Measurements from ENCODE around the gene GALNT2.

GALNT2 gene

DNA sequence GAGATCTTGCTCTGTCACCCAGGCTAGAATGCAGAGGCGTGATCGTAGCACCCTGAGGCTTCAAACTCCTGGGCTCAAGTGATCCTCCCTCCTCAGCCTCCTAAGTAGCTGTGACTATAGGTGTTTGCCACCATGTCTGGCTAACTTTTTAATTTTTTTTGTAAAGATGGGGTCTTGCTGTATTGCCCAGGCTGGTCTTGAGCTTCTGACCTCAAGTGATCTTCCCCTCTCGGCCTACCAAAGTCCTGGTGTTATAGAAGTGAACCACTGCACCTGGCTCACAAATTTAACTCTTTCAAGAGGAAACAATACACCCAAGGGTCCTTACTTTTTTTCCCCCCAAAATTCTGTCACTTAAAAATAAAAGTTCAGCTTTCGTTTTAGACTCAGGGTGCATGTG lies 62.3 kb downstream of the GALNT2 start:
- DNase-seq (ENCODE audit: low read depth), result no peak

DNA sequence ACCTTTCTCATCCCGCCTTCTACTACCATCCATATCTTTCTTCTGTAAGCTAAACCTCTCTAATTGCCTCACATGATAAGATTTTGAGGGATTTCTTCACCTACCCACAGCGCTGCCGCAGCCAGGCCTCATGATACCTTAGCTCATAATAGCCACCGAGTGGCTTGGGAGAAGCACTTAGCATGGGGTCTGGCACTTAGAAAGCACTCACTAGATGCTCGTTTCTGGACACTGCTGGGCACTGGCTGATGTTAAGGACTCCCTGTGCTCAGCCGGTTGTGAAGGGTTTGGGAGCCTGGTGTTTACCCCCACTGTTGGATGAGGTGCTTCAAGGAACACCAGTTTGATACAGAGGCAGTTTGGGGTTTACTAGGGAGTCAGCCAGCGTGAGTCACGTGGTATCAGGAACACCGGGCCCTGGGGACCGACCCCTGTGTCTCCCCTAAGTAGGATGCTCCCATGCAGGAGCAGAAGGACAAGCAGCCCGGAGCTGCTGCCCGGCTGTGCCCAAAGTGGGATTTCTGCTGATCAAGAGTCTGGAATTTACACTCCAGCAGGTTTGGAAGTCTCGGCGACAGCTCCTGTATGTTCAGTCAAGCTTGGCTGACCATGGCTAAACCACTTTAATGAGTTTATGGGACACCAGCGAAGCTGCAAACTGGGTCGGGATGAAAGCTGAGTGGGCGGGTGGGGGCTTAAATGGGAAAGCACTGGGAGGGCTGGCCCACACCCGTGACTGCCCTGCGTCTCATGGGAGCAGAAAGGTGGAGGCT lies 63.3 kb downstream of the GALNT2 start:
- no peak for DNase-seq (ENCODE audit: low read depth)

DNA sequence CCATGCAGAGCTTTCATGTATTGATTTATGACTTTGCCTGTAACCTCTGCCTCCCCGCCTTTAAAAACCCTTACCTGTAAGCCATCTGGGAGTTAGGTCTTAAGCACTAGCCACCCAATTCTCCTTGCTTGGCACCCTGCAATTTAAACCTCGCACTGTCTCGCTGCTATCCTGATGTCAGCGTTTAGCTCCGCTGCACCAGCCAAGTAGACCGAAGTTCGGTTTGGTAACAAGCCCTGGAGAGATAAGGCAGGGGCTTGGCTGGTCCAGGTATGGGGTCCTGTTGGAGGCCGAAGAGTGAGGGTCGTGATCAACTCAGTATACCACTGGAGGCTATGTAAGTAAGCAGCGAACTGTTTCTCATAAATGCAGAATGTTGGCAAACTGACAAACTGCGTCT lies 64.4 kb downstream of the GALNT2 start:
- no peak for DNase-seq (ENCODE audit: low read depth)

DNA sequence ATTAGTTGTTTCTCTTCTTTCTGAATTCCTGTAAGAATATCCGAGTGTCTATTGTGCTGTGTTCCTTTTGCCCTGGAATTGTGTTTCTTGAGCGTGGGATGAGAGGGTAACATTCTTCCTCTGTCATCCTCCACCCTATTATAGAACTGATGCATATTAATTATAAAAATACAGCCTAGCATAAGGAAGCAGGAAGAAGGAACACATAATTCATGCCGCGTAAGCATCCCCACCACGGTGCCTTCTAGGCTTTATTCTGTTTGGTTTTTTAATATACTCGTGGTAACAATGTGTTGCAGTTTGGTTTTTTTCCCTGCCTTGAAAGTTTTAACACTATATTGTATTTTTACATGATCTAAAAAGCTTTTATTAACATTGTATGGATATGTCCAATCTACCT lies 65.7 kb downstream of the GALNT2 start:
- no peak for DNase-seq (ENCODE audit: low read depth)

DNA sequence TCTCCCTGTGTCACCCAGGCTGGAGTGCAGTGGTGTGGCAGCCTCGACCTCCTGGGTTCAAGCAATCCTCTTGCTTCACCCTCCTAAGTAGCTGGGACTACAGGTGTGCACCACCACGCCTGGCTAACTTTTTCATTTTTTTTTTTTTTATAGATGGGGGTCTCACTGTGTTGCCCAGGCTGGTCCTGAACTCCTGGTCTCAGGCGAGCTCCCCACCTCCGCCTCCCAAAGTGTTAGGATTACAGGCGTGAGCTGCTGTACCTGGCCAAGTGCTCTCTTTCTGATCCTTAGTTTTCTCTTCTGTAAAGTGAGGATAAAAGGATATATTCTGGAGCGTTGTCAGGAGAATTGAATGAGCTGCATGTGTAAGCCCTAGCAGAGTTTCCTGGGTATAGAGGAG lies 68.7 kb downstream of the GALNT2 start:
- no peak for DNase-seq (ENCODE audit: low read depth)

DNA sequence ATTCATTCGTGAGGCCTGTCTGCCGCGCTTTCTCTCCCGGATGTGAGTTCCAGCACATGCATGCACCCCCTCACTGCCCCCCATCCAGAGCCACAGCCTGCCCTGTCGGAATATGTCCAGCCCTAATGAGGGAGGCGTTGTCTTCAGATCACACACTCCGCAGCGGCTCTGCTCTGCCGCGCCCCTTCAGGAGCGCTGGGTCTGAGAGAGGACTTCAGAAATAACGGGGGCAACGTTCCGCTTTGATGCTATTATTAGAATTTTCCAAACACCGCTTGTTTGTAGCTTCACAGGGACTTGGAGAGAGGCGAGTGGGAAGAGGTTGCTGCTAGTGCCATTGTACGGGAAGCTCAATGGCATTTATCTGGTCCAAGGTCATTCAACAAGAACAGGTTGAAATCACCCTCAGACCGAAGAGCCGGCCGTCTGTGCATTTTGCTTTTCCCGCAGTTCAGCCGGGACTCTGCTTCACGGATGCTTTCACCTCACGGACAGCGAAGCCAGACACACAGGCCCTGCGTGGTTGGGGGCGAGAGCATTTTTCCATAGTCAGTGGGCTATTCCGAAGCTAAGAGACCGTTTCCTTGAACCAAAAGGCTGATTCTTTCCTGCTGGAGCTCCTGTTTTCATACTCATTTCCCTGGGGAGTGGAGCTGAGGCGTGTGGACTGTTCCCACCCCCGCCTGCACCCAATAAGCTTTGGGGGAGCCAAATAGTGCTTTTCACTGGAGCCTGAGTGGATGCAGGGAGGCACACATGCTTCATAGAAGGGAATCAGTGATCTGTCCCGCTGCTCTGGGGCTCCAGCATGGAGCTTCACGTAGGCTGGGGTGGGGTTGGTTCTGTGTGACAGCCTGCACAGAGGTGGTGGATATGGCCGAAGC lies 69.7 kb downstream of the GALNT2 start:
- DNase-seq (ENCODE audit: low read depth), result no peak

DNA sequence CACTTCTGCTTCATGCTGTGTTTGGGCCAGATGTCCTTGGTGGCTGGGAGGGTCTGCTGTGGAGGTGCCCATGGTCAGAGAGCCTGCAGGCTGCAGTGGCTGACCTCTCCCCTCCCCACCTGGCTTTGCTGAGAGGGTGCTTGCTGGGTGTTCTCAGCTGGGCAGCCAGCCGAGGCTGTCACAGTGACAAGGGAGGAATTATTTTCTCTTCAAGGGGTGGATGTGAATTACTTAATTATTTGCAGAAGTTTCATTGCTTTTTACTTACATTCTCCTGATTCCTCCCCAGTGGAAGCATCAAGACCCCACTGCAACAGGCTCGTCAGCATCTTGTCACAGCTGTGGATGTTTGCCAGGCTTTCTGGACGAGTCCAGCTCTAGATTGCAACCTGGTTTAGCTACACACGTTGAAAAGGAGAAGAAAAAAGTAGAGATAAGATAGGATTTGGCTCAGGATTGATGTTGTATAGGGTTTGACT lies 70.3 kb downstream of the GALNT2 start:
- no peak for DNase-seq (ENCODE audit: low read depth)

DNA sequence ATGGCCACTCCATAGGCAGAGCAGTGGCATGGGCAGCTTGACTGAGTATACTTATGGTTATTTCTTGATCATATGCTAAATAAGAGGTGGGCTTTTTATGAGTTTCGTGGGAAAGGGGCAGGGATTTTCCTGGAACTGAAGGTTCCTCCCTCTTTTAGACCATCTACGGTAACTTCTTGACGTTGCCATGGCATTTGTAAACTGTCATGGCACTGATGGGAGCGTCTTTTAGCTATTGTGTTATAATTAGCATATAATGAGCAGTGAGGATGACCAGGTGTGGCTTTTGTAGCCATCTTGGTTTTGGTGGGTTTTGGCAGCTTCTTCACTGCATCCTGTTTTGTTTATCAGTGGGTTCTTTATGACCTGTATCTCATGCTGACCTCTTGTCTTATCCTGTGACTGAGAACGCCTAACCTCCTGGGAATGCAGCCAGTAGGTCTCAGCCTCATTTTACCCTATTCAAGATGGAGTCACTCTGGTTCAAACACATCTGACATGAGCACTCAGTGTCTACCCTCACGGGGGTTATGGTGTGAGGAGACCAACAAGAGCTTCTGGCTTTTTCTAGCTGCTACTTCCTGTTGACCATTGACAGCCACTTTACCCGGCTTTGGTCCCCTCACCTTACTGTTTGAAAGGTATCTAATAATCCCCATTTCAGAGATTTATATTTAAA lies 71.7 kb downstream of the GALNT2 start:
- no peak for DNase-seq (ENCODE audit: low read depth)

DNA sequence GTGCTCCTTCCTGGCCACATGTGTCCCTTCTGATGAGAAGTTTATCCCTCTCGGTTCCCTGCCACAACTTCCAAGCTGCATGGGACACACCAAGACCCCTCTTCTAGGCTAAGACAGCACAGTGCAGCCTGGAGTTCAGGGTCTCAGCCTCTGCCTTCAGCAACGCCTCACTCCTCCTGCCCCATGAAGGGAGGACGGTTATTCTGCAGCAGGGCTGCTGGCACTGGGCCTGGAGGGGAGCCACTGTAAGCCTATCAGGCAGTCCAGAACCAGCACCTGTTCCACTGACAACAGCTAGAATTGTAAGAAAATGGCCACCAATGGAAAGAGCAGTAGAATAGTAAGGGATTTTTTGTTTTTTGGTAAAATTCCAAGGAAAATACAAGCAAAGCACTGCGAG lies 72.3 kb downstream of the GALNT2 start:
- DNase-seq (ENCODE audit: low read depth), result no peak

DNA sequence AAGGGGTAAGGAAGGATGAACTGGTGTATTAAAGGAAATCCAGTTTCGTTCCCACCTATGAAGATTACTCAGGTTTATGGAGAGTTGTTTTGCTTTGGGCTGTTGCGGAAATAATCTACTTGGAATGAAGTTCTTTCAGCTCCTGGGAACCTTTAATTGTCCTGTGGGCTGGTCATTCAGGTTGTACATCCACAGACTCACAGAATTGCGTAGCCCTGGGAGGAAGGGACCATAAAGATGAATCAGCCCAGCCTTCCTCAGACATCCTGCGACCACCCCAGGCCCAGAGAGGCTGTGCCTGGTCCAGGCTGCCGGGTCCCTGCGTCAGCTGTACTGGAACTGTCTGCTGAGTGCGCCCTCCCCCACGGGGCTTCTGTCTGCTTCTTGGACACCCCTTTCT lies 72.7 kb downstream of the GALNT2 start:
- DNase-seq (ENCODE audit: low read depth), result no peak

DNA sequence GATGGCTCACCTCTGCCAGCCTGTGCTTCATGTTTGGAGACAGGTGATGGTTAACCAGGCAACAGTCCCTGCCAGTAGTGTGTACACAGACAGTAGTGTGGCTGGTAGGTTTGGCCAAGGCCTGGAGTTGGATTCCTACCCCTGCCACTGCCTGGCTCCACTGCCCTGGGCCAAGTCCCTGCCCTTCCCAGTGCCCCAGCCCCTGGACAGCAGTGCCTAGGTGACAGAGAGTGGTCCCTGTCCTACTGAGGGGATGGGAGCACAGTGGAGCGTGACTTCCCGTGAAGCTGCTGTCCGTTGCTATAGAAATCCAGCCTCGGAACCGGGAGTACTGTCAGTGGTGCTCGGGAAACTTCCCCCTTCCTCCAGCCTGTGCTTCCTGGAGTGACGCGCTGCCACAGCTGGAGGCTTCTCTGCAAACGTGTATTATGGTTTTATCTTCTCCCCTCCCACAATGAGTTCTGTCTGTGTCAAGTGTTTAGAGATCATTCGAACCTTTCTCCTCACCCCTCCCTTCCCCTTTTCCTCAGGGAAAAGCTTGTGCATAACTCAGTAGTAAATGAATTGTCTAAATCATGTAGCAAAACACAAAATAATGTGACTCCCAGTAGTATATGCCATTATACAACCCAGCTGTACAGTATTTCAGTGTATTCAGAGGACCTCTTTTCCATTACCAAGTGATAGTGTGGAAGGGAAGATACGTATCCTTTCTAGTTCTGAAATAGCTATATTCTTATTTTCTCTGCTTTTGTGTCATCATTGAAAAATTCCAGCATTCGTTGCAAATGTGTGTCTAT lies 73.4 kb downstream of the GALNT2 start:
- DNase-seq (ENCODE audit: low read depth), result no peak

DNA sequence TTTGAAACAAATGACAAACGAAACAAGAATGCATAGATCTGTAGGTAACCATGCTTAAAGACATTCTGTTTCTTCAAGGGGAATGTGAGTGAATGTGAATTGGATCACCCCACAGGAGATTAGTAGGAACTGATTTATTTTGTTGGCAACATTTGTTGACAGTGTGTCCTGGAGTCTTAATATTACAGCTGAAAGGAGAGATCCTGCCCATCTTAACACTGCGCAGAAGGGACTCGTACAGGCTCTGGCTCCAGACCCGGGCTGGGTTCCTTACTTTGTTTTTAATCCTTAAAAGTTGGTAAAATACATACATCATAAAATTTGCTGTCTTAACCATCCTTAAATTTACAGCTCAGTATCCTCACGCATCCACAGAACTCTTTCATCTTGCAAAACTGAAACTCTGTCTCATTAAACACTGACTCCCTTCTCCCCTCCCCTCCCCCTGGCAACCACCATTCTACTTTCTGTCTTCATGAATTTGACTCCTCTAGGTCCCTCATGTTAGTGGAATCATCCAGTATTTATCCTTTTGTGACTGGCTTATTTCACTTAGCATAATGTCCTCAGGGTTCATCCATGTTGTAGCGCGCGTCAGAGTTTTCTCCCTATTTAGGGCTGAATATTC lies 74.1 kb downstream of the GALNT2 start:
- DNase-seq (ENCODE audit: low read depth), result no peak

DNA sequence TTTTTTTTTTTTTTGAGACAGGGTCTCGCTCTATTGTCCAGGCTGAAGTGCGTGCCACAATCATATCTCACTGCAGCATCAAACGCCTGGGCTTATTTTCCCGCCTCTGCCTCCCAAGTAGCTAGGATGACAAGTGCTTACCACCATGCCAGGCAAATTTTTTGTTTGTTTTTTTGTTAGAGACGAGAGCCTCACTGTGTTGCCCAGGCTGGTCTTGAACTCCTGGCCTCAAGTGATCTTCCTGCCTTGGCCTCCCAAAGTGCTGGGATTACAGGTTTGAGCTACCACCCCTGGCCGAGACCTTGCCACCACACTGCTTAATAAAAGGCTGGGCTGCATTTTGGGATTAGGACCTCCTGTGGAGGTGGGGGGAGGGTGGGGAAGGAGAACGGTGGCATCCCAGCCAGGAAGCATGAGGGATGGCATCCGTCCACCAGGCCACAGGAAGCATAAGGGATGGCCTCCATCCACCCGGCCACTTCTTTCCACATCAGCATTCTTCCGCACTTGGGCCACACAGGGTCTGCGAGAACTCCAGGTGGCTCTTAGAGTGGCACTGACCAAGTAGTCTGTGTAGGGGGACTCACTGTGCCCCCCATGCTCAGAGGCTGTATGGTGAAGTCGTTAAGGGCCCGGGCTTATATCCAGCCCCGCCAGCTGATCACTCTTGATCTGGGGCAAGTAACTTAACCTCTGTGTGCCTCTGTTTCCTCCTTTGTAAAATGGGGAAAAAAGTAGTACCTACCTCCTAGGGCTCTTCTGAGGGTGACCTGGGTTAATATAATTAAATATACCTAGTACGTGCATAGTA lies 75.0 kb downstream of the GALNT2 start:
- DNase-seq (ENCODE audit: low read depth), result no peak

DNA sequence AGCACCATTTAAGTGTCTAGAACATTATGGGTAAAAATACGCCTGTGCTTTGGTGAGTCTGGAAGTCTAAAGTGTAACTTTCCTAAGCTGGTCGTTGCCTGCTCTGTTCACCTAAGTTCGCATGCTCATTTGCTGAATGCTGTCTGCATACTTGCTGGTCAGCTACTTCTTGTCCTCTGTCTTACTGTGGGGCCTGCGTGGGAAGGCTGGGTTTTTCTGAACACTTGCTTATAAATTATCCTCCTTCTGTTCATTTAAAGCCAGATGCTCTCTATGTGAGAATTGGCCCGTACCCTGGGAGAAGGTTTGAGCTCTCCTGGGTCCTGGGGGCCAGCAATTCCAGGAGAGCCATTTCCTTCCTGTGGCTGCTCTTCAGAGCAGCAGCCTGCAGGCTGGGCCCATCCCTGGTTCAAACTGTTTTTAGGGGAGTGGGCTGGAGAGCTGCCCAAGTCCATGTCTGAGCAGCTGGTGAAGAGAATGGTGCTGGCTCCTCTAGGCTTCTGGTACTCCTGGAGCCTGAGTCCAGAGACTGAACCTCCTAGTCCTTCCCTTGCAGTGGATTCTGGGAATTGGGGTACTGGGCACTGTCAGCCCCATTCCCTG lies 75.7 kb downstream of the GALNT2 start:
- no peak for DNase-seq (ENCODE audit: low read depth)

DNA sequence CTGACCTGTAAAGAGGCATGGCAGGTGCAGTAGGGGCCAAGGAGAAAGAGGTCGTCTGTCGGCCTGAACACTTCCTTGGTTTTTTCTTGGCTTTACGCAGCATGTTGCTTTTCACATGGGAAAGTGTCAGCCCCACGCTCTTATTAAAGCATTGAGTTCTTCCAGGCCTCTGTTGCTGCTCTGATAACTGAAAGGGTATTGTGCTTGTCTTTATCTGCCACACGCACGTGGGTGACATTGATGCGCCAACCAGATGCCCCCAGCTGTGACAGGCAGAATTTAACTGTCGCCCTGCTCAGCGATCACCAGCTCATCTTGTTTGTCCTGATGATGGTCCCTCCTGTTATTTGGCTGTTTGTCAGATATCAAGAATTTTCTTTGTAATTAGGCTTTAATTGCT lies 76.5 kb downstream of the GALNT2 start:
- no peak for DNase-seq (ENCODE audit: low read depth)

DNA sequence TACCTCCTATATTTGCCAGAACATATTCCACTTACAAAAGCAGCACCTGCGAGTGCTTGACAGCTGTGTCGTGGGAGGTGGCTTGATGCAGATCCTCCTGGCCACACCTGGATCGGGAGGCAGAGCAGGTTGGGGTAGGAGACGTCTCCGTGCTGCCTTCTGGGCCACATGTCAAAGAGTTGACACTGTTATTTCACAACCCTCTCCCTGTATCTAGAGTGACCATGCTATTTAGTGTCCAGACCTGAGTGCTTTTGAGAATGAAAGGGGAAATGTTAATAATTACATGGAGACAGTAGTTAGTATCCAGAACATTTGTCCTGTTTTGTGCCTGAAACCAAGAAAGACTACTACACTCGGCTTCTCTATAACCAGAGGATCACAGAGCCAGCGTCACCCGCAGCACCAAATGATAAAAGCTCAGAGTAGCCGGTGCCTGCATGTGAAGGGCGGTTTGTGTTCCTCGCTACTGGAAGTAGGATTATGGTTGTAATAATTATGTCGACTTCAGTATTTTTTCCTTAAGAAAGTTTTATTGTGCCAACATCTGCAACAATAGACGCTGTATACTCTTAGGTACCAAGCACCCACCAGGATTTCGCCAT lies 77.1 kb downstream of the GALNT2 start:
- DNase-seq (ENCODE audit: low read depth), result no peak

DNA sequence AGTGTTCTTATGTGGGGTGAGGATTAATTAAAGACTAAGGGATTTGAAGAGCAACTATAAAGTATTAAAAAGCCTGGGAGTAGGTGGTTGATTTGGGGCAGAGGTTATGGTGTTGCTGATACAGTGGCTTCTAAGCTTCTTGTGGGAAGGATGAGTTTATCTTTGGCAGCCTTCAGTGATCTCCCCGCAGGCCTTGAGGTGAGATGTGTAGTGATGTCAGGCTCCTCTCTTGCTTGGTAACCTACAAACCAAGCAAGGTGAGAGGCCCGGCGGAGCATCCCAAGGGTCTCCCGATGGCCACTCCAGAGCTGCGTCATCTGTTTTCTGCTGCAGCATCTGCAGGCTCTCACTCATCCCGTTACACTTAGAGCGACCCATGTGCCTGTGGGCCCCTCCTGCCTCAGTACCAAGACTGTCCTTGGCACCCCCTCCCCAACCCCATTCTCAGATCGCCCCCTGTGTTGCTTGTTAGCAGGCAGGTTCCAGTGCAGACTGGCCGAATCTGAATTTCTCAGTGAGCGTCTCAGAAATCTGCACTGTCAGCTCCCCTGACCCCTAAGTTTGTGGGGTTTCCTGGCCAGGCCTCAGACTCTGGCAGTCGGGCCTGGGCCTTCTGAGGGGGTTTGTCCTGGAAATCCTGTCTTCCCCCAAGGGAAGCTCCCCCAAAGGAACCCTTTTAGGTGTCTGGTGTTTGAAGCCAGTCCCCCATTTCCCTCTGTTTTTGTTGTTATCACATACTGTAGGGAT lies 77.9 kb downstream of the GALNT2 start:
- no peak for DNase-seq (ENCODE audit: low read depth)

DNA sequence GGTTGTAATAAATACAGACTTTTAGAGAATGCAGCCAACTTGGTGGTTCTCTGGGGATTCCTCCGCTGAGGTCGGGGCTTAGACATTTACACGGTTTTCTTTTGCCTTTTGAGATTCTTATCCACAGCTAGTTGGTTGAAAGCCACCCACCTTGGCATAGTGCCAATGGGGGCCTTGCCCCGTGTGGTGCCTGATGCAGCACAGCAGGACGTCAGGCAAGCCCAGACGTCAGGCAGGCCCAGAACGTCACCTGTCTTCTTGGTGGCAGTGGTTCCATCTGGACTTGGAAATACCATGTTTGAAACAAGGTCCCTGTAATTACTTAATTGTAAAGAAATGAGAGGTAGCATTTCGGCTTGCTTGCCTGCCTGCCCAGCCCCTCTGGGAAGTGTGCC lies 78.5 kb downstream of the GALNT2 start:
- no peak for DNase-seq (ENCODE audit: low read depth)

DNA sequence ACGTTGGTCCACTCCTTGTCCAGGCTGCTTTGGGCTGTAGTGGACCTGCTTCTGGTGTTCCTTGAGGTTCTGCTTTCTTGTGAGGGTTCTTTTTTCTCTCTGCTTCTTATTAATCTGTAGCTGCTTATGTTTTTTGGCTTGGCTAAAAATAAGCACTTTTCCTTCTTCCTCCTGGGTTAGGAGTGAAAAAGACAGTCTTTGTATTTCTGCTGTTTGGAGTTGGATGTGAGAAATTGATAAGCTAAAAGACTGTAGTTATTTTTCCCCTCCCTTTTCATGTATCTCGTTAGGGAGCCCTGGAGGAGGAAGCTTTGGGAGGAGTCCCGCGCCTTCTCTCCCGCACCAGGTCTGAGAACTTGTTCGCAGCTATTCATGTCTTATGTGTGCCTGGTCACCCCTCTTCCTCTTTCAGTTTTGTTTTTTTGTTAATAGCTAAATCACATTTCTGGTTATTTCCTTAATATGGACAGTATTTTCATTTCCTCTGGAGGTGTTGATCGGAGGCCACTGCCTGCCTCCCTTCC lies 79.0 kb downstream of the GALNT2 start:
- no peak for DNase-seq (ENCODE audit: low read depth)
